Measurements from ENCODE around the gene PPP4R3A.
"Not testable (repeated sequence)": the region's sequence is repeated elsewhere in the genome, so short reads cannot be mapped to it uniquely, and the experiment has no call there.

The PPP4R3A gene

GRCh38 chr14:91444335-91445020 lies 65.6 kb downstream of the PPP4R3A start:
- Histone ChIP-seq H3K36me3 (replicated peaks) (no peaks in the 10 kb centered on the region), H3K27me3 (replicated peaks) (no peaks in the 10 kb centered on the region), H3K4me3 (ENCODE audit: low read depth, low read length) (no peak overlapping the region), H3K27ac (no peak overlapping the region)
- in situ Hi-C loops (cut with HindIII; ENCODE audit: low pct_ligation_motif_present, low sequenced_read_pairs), result no loop called here
- TF ChIP-seq, protein P1, sequence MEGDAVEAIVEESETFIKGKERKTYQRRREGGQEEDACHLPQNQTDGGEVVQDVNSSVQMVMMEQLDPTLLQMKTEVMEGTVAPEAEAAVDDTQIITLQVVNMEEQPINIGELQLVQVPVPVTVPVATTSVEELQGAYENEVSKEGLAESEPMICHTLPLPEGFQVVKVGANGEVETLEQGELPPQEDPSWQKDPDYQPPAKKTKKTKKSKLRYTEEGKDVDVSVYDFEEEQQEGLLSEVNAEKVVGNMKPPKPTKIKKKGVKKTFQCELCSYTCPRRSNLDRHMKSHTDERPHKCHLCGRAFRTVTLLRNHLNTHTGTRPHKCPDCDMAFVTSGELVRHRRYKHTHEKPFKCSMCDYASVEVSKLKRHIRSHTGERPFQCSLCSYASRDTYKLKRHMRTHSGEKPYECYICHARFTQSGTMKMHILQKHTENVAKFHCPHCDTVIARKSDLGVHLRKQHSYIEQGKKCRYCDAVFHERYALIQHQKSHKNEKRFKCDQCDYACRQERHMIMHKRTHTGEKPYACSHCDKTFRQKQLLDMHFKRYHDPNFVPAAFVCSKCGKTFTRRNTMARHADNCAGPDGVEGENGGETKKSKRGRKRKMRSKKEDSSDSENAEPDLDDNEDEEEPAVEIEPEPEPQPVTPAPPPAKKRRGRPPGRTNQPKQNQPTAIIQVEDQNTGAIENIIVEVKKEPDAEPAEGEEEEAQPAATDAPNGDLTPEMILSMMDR (IDR thresholded peaks at IDR 0.05; ENCODE audit: low read depth, low read length, missing control alignments), result no peak
- no peak for DNase-seq

GRCh38 chr14:91439345-91439744 lies 70.8 kb downstream of the PPP4R3A start:
- H3K27ac ChIP-seq, result no peak overlapping the region
- in situ Hi-C loops (cut with HindIII; ENCODE audit: low pct_ligation_motif_present, low sequenced_read_pairs), result no loop called here
- no peak for DNase-seq

DNA sequence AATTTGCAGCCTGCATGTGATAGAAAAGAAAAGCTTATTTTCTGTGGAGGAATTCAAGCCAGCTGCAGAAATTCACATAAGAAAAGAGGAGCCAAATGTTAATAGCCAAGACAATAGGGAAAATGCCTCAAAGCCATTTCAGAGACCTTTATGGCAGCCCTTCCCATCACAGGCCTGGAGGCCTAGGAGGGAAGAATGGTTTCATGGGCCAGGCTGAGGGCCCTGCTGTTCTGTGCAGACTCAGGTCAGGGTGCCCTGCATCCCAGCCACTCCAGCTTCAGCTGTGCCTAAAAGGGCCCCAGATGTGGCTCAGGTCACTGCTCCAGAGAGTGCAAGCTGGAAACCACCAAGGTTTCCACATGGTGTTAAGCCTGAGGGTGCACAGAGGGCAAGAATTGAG lies 71.3 kb downstream of the PPP4R3A start:
- TF ChIP-seq, protein P1 (IDR thresholded peaks at IDR 0.05; ENCODE audit: low read depth, low read length, missing control alignments), result no peak
- H3K4me3 ChIP-seq (ENCODE audit: low read depth, low read length), result no peak overlapping the region
- DNase-seq, result no peak
- no peaks in the 10 kb centered on the region for H3K27me3 ChIP-seq (replicated peaks)
- no peaks in the 10 kb centered on the region for H3K36me3 ChIP-seq (replicated peaks)
- H3K27ac ChIP-seq, result no peak overlapping the region
- in situ Hi-C loops (cut with HindIII; ENCODE audit: low pct_ligation_motif_present, low sequenced_read_pairs), result no loop called here

More at GRCh38 chr14:91439345-91439744, 70.8 kb downstream of the PPP4R3A start:
- H3K36me3 ChIP-seq (replicated peaks), result no peaks in the 10 kb centered on the region
- no peak overlapping the region for H3K4me3 ChIP-seq (ENCODE audit: low read depth, low read length)
- no peaks in the 10 kb centered on the region for H3K27me3 ChIP-seq (replicated peaks)
- TF ChIP-seq, protein P1 (IDR thresholded peaks at IDR 0.05; ENCODE audit: low read depth, low read length, missing control alignments), result peak; percentile 15

DNA sequence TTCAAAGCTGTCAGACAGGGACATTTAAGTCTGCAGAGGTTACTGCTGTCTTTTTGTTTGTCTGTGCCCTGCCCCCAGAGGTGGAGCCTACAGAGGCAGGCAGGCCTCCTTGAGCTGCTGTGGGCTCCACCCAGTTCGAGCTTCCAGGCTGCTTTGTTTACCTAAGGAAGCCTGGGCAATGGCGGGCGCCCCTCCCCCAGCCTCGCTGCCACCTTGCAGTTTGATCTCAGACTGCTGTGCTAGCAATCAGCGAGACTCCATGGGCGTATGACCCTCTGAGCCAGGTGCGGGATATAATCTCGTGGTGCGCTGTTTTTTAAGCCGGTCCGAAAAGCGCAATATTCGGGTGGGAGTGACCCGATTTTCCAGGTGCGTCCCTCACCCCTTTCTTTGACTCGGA lies 73.8 kb downstream of the PPP4R3A start:
- in situ Hi-C loops (cut with HindIII; ENCODE audit: low pct_ligation_motif_present, low sequenced_read_pairs); DNase-seq; H3K27ac ChIP-seq; H3K36me3 ChIP-seq (replicated peaks); H3K27me3 ChIP-seq (replicated peaks); H3K4me3 ChIP-seq (ENCODE audit: low read depth, low read length): not testable (repeated sequence)

- TF ChIP-seq, protein P1 (IDR thresholded peaks at IDR 0.05; ENCODE audit: low read depth, low read length, missing control alignments), result no peak
- Histone ChIP-seq H3K27ac (no peak overlapping the region), H3K27me3 (replicated peaks) (no peaks in the 10 kb centered on the region), H3K36me3 (replicated peaks) (no peaks in the 10 kb centered on the region), H3K4me3 (ENCODE audit: low read depth, low read length) (no peak overlapping the region)
- DNase-seq, result no peak
- in situ Hi-C loops (cut with HindIII; ENCODE audit: low pct_ligation_motif_present, low sequenced_read_pairs), result no loop called here
These were observed 80.7 kb downstream of the PPP4R3A start for GRCh38 chr14:91429385-91429784.

DNA sequence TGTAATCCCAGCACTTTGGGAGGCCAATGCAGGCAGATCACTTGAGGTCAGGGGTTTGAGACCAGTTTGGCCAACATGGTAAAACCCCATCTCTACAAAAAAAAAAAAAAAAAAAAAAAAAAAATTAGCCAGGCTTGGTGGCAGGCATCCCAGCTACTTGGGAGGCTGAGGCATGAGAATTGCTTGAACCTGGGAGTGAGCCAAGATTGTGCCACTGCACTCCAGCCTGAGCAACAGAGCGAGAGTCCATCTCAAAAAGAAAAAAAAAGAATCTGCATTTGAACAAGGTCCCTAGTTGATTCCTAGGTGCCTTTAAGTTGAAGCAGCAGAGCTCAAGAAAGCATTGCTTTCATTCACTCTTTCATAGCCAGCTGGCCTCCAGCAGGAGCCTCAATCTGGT lies 81.2 kb downstream of the PPP4R3A start:
- H3K36me3 ChIP-seq (replicated peaks); H3K27ac ChIP-seq; H3K27me3 ChIP-seq (replicated peaks); DNase-seq; H3K4me3 ChIP-seq (ENCODE audit: low read depth, low read length); in situ Hi-C loops (cut with HindIII; ENCODE audit: low pct_ligation_motif_present, low sequenced_read_pairs): not testable (repeated sequence)

DNA sequence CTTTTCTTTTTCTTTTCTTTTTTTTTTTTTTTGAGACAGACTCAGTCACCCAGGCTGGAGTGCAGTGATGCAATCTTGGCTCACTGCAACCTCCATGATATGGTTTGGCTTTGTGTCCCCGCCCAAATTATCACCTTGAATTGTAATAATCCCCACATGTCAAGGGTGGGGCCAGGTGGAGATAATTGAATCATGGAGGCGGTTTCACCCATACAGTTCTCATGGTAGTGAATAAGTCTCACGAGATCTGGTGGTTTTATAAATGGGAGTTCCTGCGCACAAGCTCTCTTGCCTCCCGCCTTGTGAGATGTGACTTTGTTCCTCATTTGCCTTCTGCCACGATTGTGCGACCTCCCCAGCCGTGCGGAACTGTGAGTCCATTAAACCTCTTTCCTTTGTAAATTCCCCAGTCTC lies 84.6 kb downstream of the PPP4R3A start:
- H3K27me3 ChIP-seq (replicated peaks); H3K27ac ChIP-seq; H3K4me3 ChIP-seq (ENCODE audit: low read depth, low read length); in situ Hi-C loops (cut with HindIII; ENCODE audit: low pct_ligation_motif_present, low sequenced_read_pairs); DNase-seq; H3K36me3 ChIP-seq (replicated peaks): not testable (repeated sequence)
